Measurements from ENCODE around the gene MLEC.

The MLEC gene

GRCh38 chr12:120726961-120727360 lies 40.0 kb downstream of the MLEC start:
- TF ChIP-seq GATA2 (IDR thresholded peaks at IDR 0.05; ENCODE audit: low read depth, low read length), result no peak
- no peak for TF ChIP-seq GATA3 (IDR thresholded peaks at IDR 0.05; ENCODE audit: low read depth, low read length)

- TF ChIP-seq GATA3 (IDR thresholded peaks at IDR 0.05; ENCODE audit: low read depth, low read length), result no peak
- no peak for TF ChIP-seq GATA2 (IDR thresholded peaks at IDR 0.05; ENCODE audit: low read depth, low read length)
These were observed 46.6 kb downstream of the MLEC start for GRCh38 chr12:120733574-120733973.

- no peak for TF ChIP-seq GATA3 (IDR thresholded peaks at IDR 0.05; ENCODE audit: low read depth, low read length)
- TF ChIP-seq GATA2 (IDR thresholded peaks at IDR 0.05; ENCODE audit: low read depth, low read length), result no peak
These were observed 47.3 kb downstream of the MLEC start for GRCh38 chr12:120734210-120734609.

- TF ChIP-seq GATA2 (IDR thresholded peaks at IDR 0.05; ENCODE audit: low read depth, low read length) (no peak), GATA3 (IDR thresholded peaks at IDR 0.05; ENCODE audit: low read depth, low read length) (no peak)
These were observed 48.2 kb downstream of the MLEC start for GRCh38 chr12:120735181-120735580.

- no peak for TF ChIP-seq GATA2 (IDR thresholded peaks at IDR 0.05; ENCODE audit: low read depth, low read length)
- no peak for TF ChIP-seq GATA3 (IDR thresholded peaks at IDR 0.05; ENCODE audit: low read depth, low read length)
These were observed 49.7 kb downstream of the MLEC start for GRCh38 chr12:120736404-120737331.

- no peak for TF ChIP-seq GATA2 (IDR thresholded peaks at IDR 0.05; ENCODE audit: low read depth, low read length)
- no peak for TF ChIP-seq GATA3 (IDR thresholded peaks at IDR 0.05; ENCODE audit: low read depth, low read length)
These were observed 50.8 kb downstream of the MLEC start for GRCh38 chr12:120737557-120738251.

GRCh38 chr12:120738252-120739030 lies 51.5 kb downstream of the MLEC start:
- TF ChIP-seq GATA3 (IDR thresholded peaks at IDR 0.05; ENCODE audit: low read depth, low read length), result no peak
- TF ChIP-seq GATA2 (IDR thresholded peaks at IDR 0.05; ENCODE audit: low read depth, low read length), result no peak

- TF ChIP-seq GATA3 (IDR thresholded peaks at IDR 0.05; ENCODE audit: low read depth, low read length) (no peak), GATA2 (IDR thresholded peaks at IDR 0.05; ENCODE audit: low read depth, low read length) (no peak)
These were observed 52.2 kb downstream of the MLEC start for GRCh38 chr12:120739031-120739762.

- TF ChIP-seq GATA2 (IDR thresholded peaks at IDR 0.05; ENCODE audit: low read depth, low read length), result no peak
- TF ChIP-seq GATA3 (IDR thresholded peaks at IDR 0.05; ENCODE audit: low read depth, low read length), result no peak
These were observed 53.1 kb downstream of the MLEC start for GRCh38 chr12:120739821-120740613.

GRCh38 chr12:120740871-120741270 lies 53.9 kb downstream of the MLEC start:
- TF ChIP-seq GATA2 (IDR thresholded peaks at IDR 0.05; ENCODE audit: low read depth, low read length), result no peak
- no peak for TF ChIP-seq GATA3 (IDR thresholded peaks at IDR 0.05; ENCODE audit: low read depth, low read length)

GRCh38 chr12:120741476-120742421 lies 54.8 kb downstream of the MLEC start:
- TF ChIP-seq GATA3 (IDR thresholded peaks at IDR 0.05; ENCODE audit: low read depth, low read length) (no peak), GATA2 (IDR thresholded peaks at IDR 0.05; ENCODE audit: low read depth, low read length) (no peak)

All from SH-SY5Y (cell line).